Airway epithelial cell (primary cell): ENCODE data around the gene MRPL19. TPM values are rescaled to one million over a fixed set of nuclear protein-coding genes. Genes with fewer than 3 reads are reported as not detected.

Experiments used
- total RNA-seq: library from RNA; depleted of rRNA; stranded (reverse); fragments of >200 nt; gene quantifications from 2 replicates; pipeline ENCODE4 v1.2.3, GENCODE V29; 2015

MRPL19 gene
- total RNA-seq: 59.7 and 66.9 TPM in 2 replicates

GRCh38 chr2:75646583-75647425 lies at the start of gene MRPL19:
MRPL19 (plus strand) TSS chr2:75646783; CDS start chr2:75646808, 25 bp downstream.

GRCh38 chr2:75710577-75711253 lies 64.1 kb downstream of the MRPL19 start, which contains the start of gene GCFC2:
GCFC2 (minus strand) TSS chr2:75710915; CDS start chr2:75710855, 60 bp downstream.

Other genes with a start within 250 kb of the MRPL19 start
- 19.3 and 26.4 TPM in 2 replicates for gene EVA1A, start 85.8 kb upstream of the MRPL19 start, total RNA-seq
- 9.3 and 14.2 TPM in 2 replicates for gene GCFC2, start 64.1 kb downstream of the MRPL19 start, total RNA-seq